Measurements from ENCODE around the gene SUN3.
"Not testable (repeated sequence)": the region's sequence is repeated elsewhere in the genome, so short reads cannot be mapped to it uniquely, and the experiment has no call there.

DNA sequence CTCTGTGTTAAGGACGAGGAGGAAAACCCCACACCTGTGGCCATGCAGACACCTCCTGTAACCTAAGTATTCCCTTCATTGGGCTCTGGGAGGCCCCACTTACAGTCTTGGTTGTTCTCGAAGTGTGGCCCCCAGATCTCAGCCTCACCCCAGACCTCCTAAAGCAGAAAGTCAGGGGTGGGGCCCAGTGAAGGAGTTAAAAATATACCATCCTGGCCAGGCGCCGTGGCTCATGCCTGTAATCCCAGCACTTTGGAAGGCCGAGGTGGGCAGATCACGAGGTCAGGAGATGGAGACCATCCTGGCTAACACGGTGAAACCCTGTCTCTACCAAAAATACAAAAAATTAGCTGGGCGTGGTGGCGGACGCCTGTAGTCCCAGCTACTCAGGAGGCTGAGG, 86.3 kb downstream of the SUN3 start:
- TF ChIP-seq, protein P1, sequence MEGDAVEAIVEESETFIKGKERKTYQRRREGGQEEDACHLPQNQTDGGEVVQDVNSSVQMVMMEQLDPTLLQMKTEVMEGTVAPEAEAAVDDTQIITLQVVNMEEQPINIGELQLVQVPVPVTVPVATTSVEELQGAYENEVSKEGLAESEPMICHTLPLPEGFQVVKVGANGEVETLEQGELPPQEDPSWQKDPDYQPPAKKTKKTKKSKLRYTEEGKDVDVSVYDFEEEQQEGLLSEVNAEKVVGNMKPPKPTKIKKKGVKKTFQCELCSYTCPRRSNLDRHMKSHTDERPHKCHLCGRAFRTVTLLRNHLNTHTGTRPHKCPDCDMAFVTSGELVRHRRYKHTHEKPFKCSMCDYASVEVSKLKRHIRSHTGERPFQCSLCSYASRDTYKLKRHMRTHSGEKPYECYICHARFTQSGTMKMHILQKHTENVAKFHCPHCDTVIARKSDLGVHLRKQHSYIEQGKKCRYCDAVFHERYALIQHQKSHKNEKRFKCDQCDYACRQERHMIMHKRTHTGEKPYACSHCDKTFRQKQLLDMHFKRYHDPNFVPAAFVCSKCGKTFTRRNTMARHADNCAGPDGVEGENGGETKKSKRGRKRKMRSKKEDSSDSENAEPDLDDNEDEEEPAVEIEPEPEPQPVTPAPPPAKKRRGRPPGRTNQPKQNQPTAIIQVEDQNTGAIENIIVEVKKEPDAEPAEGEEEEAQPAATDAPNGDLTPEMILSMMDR (IDR thresholded peaks at IDR 0.05; ENCODE audit: low read length) = not testable (repeated sequence)
- not testable (repeated sequence) for TF ChIP-seq EZH2phosphoT487 (IDR thresholded peaks at IDR 0.05; ENCODE audit: low read length)

Measured in MM.1S (cell line).